ENCODE results near the gene LATS1. TPM values are rescaled to one million over a fixed set of nuclear protein-coding genes. Genes with fewer than 3 reads are reported as not detected.

The LATS1 gene
- total RNA-seq, 1 experiment from 2014 or later = 25.1 TPM

GRCh38 chr6:149729824-149730223 lies 11.9 kb upstream of the LATS1 start:
- Mint-ChIP-seq H3K4me3 (no peak overlapping the region), H3K27me3 (ENCODE audit: low read depth) (no peaks in the 10 kb centered on the region), H3K36me3 (ENCODE audit: insufficient read depth in 1 of 3, low read depth in 3 of 3) (peaks cover 11 to 82% (median 55%) of the 10 kb centered on the region in 3 experiments; a peak in 6 of 7 replicates), H3K9me3 (no peaks in the 10 kb centered on the region), H3K4me1 (no peaks in the 10 kb centered on the region), H3K27ac (no peak overlapping the region)
- Histone ChIP-seq H2BK15ac (ENCODE audit: low read depth, low read length) (no peak overlapping the region), H4K8ac (replicated peaks; ENCODE audit: insufficient read length, low read depth, low read length) (no peak overlapping the region), H3K18ac (ENCODE audit: insufficient read length, low read depth, low read length) (no peak overlapping the region), H3K14ac (ENCODE audit: insufficient read depth, low read length) (no peak overlapping the region), H3K4me1 (ENCODE audit: insufficient read depth, low read length) (no peaks in the 10 kb centered on the region), H4K91ac (ENCODE audit: insufficient read length, low read depth, low read length) (no peak overlapping the region), H3K4ac (ENCODE audit: low read depth, low read length) (no peak overlapping the region), H2BK20ac (ENCODE audit: low read depth, low read length, poor library complexity, severe bottlenecking) (no peak overlapping the region), H3K4me2 (ENCODE audit: insufficient read depth, insufficient read length, low read length) (no peak overlapping the region), H4K5ac (ENCODE audit: insufficient read length, low read depth, low read length) (no peak overlapping the region), H3K9me3 (ENCODE audit: control insufficient read depth, low read depth, low read length) (no peaks in the 10 kb centered on the region), H4K20me1 (ENCODE audit: control insufficient read depth, insufficient read depth, insufficient read length) (no peaks in the 10 kb centered on the region), H3K79me2 (ENCODE audit: insufficient read depth, low read length) (no peaks in the 10 kb centered on the region), H3K79me1 (ENCODE audit: insufficient read depth, low read depth, low read length, poor library complexity, severe bottlenecking) (no peaks in the 10 kb centered on the region), H2BK12ac (ENCODE audit: insufficient read length, low read depth, low read length) (no peak overlapping the region), H3K27me3 (ENCODE audit: insufficient read depth, low read length) (no peaks in the 10 kb centered on the region), H2BK120ac (ENCODE audit: low read depth, low read length, poor library complexity, severe bottlenecking) (no peak overlapping the region), H2AFZ (ENCODE audit: low read length) (no peak overlapping the region), H3T11ph (ENCODE audit: low read length) (no peak overlapping the region), H2BK5ac (ENCODE audit: insufficient read length, low read length) (no peak overlapping the region), H3K23me2 (ENCODE audit: insufficient read length, low read depth, low read length, poor library complexity, severe bottlenecking) (no peaks in the 10 kb centered on the region), H3K23ac (ENCODE audit: insufficient read length, low read depth, low read length) (no peak overlapping the region), H3K56ac (ENCODE audit: insufficient read length, low read depth, low read length) (no peak overlapping the region), H2AK5ac (ENCODE audit: insufficient read length, low read length) (no peak overlapping the region), H3K9ac (ENCODE audit: extremely low read depth, insufficient read length, low read length) (no peak overlapping the region), H3K27ac (ENCODE audit: insufficient read length, low read depth, low read length) (no peak overlapping the region)
- no peak for TF ChIP-seq CTCF (conservative IDR thresholded peaks at IDR 0.05)
- DNase-seq = no peak
- WGBS (ENCODE audit: extremely low coverage, insufficient read length, low lambda C conversion rate) = no CpG with 5 or more reads among the region's 8 CpGs
